ENCODE results near the gene GCNT4. TPM values are rescaled to one million over a fixed set of nuclear protein-coding genes. Genes with fewer than 3 reads are reported as not detected.

The GCNT4 gene
- polyA plus RNA-seq, 1 donor = 0.09 TPM

DNA sequence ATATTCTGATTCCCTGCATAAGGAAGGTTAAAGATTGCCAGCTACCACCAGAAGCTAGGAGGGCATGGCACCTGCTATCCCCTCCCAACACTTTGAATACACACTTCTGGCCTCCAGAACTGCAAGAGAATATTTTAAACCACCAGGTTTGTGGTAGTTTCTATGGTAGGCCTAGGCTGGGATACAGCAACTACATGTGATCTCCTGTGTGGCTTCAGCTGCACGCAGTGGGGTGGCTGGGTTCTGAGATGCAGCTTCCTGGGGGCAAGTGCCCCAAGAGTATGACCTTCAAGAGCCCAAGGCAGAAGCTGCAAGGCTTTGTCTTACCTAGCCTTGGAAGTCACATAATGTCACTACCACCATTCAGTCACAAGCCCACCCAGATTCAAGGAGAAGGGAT lies 39.6 kb downstream of the GCNT4 start:
- DNase-seq = no peak

DNA sequence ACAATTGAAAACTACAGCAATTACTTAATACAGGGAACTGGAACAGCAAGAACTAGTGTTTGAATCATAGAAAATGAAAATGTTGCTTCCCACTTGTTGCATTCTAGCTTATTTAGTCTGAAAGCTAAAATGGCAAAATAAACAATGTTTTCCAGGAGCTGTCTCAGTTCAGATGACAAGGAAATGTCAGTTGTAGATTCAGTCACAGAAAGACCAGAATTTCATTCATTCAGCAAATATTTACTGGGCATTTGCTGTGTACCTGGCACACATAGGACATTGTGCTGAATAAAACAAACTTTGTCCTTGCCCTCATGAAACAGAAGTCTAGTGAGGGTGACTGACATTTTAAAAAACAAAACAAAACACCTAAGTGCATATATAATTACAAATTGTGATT lies 41.5 kb downstream of the GCNT4 start:
- no peak for DNase-seq

DNA sequence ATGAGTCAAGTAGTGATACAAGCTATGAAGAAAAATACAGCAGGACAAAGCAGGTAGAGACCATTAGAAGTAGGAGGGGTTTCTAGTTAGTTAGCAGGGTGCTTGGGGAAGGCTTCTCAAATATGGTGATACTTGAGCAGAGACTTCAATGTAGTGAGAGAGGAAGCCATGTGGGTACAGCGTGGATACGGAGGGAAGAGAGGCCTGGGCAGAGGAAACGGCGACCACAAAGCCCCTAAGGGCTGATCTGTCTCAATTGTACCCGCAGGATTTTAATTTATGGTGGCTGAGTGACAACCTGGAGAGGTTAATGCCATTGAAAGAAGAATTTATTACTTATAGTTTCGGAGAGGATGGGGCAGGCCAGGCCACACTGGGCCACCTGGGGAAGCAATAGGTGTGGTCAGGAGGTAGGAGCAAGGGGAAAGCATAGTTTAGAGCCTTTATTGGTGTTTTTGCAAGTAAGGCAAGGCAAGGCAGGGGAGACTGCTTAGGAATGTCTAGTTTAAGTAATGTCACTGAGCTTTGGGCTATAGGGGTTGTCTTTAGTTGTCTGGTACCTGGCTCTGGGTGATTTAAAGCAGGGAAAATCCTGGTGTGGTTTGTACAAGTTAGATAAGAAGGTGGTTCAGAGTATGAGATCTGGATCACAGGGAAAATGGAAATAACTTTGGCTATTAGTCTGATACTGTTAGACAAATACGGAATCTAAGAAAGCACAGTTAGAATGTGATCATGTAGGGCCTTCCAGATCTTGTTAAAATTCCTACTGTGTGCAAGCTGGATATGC lies 42.6 kb downstream of the GCNT4 start:
- DNase-seq = no peak

DNA sequence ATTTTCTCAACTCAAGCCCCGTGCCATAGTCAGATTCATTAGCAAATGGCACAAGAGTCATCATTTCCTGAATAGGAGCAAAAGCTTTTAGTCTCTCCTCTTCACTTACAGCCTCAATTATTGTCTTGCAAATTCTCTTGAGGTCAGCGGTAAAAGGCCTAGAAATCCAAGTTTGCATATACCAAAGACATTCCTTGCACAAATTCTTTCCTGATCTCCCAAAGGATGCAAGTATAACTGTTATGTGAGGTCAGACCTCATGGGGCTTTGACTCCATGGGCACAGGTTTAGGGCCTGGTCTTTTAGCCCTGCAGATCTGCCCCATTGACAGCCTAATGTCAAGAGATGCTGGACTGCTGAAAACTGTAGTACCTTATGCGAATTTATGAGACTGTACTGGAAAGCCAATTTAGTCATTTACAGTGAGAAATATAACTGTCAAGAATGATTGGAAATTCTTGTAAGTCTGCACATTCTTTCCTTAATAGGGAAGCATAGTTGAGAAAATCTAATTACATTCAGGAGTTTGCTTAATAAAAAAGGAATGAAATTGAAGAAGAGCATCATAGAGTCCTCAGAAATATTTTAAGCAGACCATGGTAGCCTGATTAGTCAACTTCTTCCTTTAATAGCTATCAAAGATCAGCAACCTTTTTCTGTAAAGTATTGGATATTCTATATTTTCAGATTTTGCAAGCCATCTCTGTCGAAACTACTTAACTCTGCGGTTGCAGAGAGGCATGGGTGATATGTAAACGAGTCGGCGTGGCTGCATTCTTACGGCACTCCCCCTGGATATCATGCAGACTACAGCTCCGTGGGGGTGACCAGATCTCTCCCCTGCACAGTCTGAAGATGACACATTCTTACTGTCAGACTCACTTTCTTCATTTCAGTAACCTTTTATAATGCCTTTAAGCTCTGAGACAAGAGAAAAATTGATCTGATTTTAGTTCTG lies 45.2 kb downstream of the GCNT4 start:
- no peak for DNase-seq

DNA sequence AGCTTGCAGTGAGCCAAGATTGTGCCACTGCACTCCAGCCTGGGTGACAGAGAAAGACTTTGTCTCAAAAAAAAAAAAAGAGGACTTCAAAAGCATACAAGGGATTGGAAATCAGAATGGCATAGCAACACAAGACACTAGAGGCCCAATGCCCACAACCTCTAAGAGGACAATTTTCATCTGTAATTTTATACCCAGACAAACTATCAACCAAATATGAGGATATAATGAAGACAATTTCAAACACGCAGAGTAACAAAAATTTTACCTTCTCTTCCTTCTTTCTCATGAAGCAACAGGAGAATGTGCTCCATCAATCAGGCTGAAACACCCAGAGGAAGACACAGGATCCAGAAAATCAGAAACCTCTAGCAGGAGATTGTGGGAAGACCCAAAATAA lies 46.8 kb downstream of the GCNT4 start:
- DNase-seq = no peak

Other genes with a start within 250 kb of the GCNT4 start
- 0.44 TPM for gene FAM169A, start 186.2 kb downstream of the GCNT4 start, polyA plus RNA-seq (ENCODE audit: insufficient read length)
- 0.14 TPM for gene ANKRD31, start 184.3 kb upstream of the GCNT4 start, polyA plus RNA-seq (ENCODE audit: insufficient read length)

All from hindlimb muscle (tissue), 1 donor.